ENCODE data around the gene DENND4C.

The DENND4C gene

GRCh38 chr9:19420877-19421276 lies 190.4 kb downstream of the DENND4C start:
- DNase-seq = no peak

Measured in NCI-H2029 (cell line).